GM12878 (cell line): Measurements from ENCODE around the gene DDC. TPM values are rescaled to one million over a fixed set of nuclear protein-coding genes. Genes with fewer than 3 reads are reported as not detected.

ENCODE experiments used
- ATAC-seq: fragments of 200-7000 bp; cut with Tn5 transposase; 3 replicates; pipeline ENCODE4 v1.9.1; 2020; ENCODE audit warnings: mild to moderate bottlenecking, moderate library complexity
- BruUV-seq: library from RNA; stranded (reverse); fragments of 400-500 nt; replicated peaks from 2 replicates; lab custom pipeline; 2021; lab: Mats Ljungman, UMichigan
- CTCF ChIA-PET: fragments of 300-600 bp; sonication (Branson Sonifier 250); formaldehyde crosslinking; extraction: SDS; loops from one replicate; lab custom pipeline; 2021; ENCODE audit warnings: inconsistent platforms; lab: Yijun Ruan, JAX
- POLR2A ChIA-PET: fragments of 350-600 bp; formaldehyde crosslinking; extraction: SDS; loops from one replicate; lab custom pipeline; 2021; ENCODE audit warnings: inconsistent platforms; lab: Charles Lee
- RAD21 ChIA-PET: fragments of 300-600 bp; sonication (Branson Sonifier 250); formaldehyde crosslinking; loops from one replicate; lab custom pipeline; 2023; ENCODE audit warnings: antibody characterized with exemption; ENCODE audit not compliant: unreplicated experiment; lab: Charles Lee
- SMC1A ChIA-PET: fragments of 300-600 bp; sonication (Branson Sonifier 250); formaldehyde crosslinking; loops from one replicate; lab custom pipeline; 2023; ENCODE audit not compliant: unreplicated experiment, uncharacterized antibody; lab: Charles Lee
- DNase-seq: peaks from one replicate; pipeline ENCODE4 v3.0.0-alpha.2; 2011; ENCODE audit warnings: low read depth, low spot score
- FAIRE-seq: peaks from 3 replicates; lab custom pipeline; 2011; peaks lifted over from hg19 to GRCh38; lab: Jason Lieb, UNC
- H2AFZ ChIP-seq: 2 replicates; pipeline ENCODE4 v1.6.0; 2011; ENCODE audit warnings: low read depth, low read length, control low read depth; ENCODE audit not compliant: control insufficient read depth
- H3K27ac ChIP-seq: 2 replicates; pipeline ENCODE4 v1.5.1; 2011; ENCODE audit warnings: control low read depth; ENCODE audit not compliant: control insufficient read depth, insufficient read depth
- H3K27me3 ChIP-seq, 2 experiments: replicated peaks in 1 of 2; 2 replicates each; pipeline versions ENCODE4 v1.6.0 to v1.6.1; 2011; ENCODE audit warnings: low read length in 1 of 2; ENCODE audit not compliant: control insufficient read depth in 2 of 2, insufficient read depth in 2 of 2
- H3K36me3 ChIP-seq, 2 experiments: 2 replicates each; pipeline ENCODE4 v1.5.1; 2011; ENCODE audit warnings: low read length in 1 of 2; ENCODE audit not compliant: control insufficient read depth in 2 of 2, insufficient read depth in 2 of 2
- H3K4me1 ChIP-seq: 2 replicates; pipeline ENCODE4 v1.6.1; 2011; ENCODE audit warnings: mild to moderate bottlenecking, low read length, moderate library complexity, mixed read lengths; ENCODE audit not compliant: control insufficient read depth, insufficient read depth
- H3K4me2 ChIP-seq: 2 replicates; pipeline ENCODE4 v1.6.0; 2011; ENCODE audit warnings: control low read depth; ENCODE audit not compliant: control insufficient read depth, insufficient read depth
- H3K4me3 ChIP-seq: fragments of 200-600 bp; sonication (generic); 2 replicates; pipeline ENCODE4 v1.5.1; 2016
- H3K79me2 ChIP-seq: 2 replicates; pipeline ENCODE4 v1.6.0; 2011; ENCODE audit warnings: low read length; ENCODE audit not compliant: control insufficient read depth, insufficient read depth
- H3K9ac ChIP-seq: 2 replicates; pipeline ENCODE4 v1.8.0; 2011; ENCODE audit warnings: low read length, control low read depth, mixed read lengths; ENCODE audit not compliant: control insufficient read depth, insufficient read depth
- H3K9me3 ChIP-seq: replicated peaks from 3 replicates; pipeline ENCODE4 v1.5.1; 2011; ENCODE audit warnings: mild to moderate bottlenecking, low read length; ENCODE audit not compliant: control insufficient read depth, insufficient read depth
- H4K20me1 ChIP-seq: 2 replicates; pipeline ENCODE4 v1.6.0; 2011; ENCODE audit not compliant: control insufficient read depth, insufficient read depth
- BRCA1 ChIP-seq: IDR thresholded peaks from 2 replicates; pipeline ENCODE4 v1.6.1; 2011; ENCODE audit warnings: low read depth, low read length, improper control_type of control experiment
- HDGF ChIP-seq: fragments of 450-650 bp; IDR thresholded peaks from 2 replicates; pipeline ENCODE4 v1.6.1; 2016; ENCODE audit warnings: antibody characterized with exemption
- JUNB ChIP-seq: IDR thresholded peaks from 2 replicates; pipeline ENCODE4 v1.6.1; 2016; ENCODE audit warnings: antibody characterized with exemption, mild to moderate bottlenecking
- MYC ChIP-seq: IDR thresholded peaks from 2 replicates; pipeline ENCODE4 v1.6.1; 2011; ENCODE audit warnings: mild to moderate bottlenecking, low read length, moderate library complexity, inconsistent platforms; ENCODE audit not compliant: insufficient read depth, insufficient replicate concordance, insufficient read length, severe bottlenecking
- NRF1 ChIP-seq: conservative IDR thresholded peaks from 2 replicates; pipeline ENCODE4 v1.6.1; 2011; ENCODE audit warnings: mild to moderate bottlenecking, low read depth, low read length, improper control_type of control experiment
- RELA ChIP-seq: fragments of 450-650 bp; IDR thresholded peaks from 2 replicates; pipeline ENCODE4 v1.8.0; 2014; ENCODE audit warnings: borderline replicate concordance; ENCODE audit not compliant: partially characterized antibody
- SMAD1 ChIP-seq: fragments of 450-650 bp; IDR thresholded peaks from 2 replicates; pipeline ENCODE4 v1.6.1; 2018; ENCODE audit warnings: mild to moderate bottlenecking, low read depth; ENCODE audit not compliant: partially characterized antibody
- SMAD5 ChIP-seq: IDR thresholded peaks from 2 replicates; pipeline ENCODE4 v1.6.1; 2016; ENCODE audit warnings: antibody characterized with exemption, low read depth
- SREBF1 ChIP-seq: IDR thresholded peaks from 2 replicates; pipeline ENCODE4 v1.6.1; 2012; ENCODE audit warnings: mild to moderate bottlenecking, low read length
- STAT3 ChIP-seq: IDR thresholded peaks from 2 replicates; pipeline ENCODE4 v1.6.1; 2011; ENCODE audit warnings: low read depth, low read length, improper control_type of control experiment
- TAF1 ChIP-seq: IDR thresholded peaks from 2 replicates; pipeline ENCODE4 v1.6.1; 2011; ENCODE audit warnings: mild to moderate bottlenecking, low read depth, low read length, borderline replicate concordance
- TCF3 ChIP-seq: IDR thresholded peaks from 2 replicates; pipeline ENCODE4 v1.6.1; 2012; ENCODE audit warnings: low read depth, mild to moderate bottlenecking, low read length, borderline replicate concordance; ENCODE audit not compliant: insufficient read depth
- ZNF274 ChIP-seq: IDR thresholded peaks from one replicate; pipeline ENCODE4 v1.8.0; 2011; ENCODE audit not compliant: insufficient read length, insufficient read depth
- ZNF384 ChIP-seq: IDR thresholded peaks from 2 replicates; pipeline ENCODE4 v1.6.1; 2012; ENCODE audit warnings: low read depth, mild to moderate bottlenecking, low read length, improper control_type of control experiment, borderline replicate concordance
- ZNF622 ChIP-seq: fragments of 450-650 bp; IDR thresholded peaks from 2 replicates; pipeline ENCODE4 v1.6.1; 2017; ENCODE audit warnings: mild to moderate bottlenecking, inconsistent platforms
- WGBS: methylation state at CpG from one replicate; pipeline ENCODE4 v1.1.6; 2016; ENCODE audit warnings: low lambda C conversion rate; ENCODE audit not compliant: insufficient replicate concordance, insufficient coverage; ENCODE audit errors: missing lambda C conversion rate; 5-methylcytosine and 5-hydroxymethylcytosine counted together
- in situ Hi-C: fragments of 300-500 bp; cut with MboI; formaldehyde crosslinking; loops from 9 replicates; pipeline ENCODE4 v1.14.3; 2018; ENCODE audit warnings: mixed read lengths
- intact Hi-C: fragments of 100-400 bp; cut with micrococcal nuclease; formaldehyde crosslinking; loops from one replicate; pipeline ENCODE4 v1.14.2; 2022; ENCODE audit not compliant: unreplicated experiment
- polyA plus RNA-seq, 11 experiments: library from polyadenylated mRNA; depleted of rRNA in 4 of 11; unstranded in 6 of 11; stranded (reverse) in 5 of 11; fragments of >200 nt; fragmentation: Nextera tagmentation in 4 of 11; fragmentation: Illumina TruSeq in 1 of 11; extraction: Ambion mirVana in 4 of 11; extraction: Trizol in 1 of 11; gene quantifications; 1 replicate in 1 of 11; 2 replicates in 10 of 11; pipeline versions ENCODE4 v1.2.1 to v1.2.3, GENCODE V29; 2011 to 2016; ENCODE audit warnings: inconsistent platforms in 2 of 11, missing spikeins in 2 of 11, low read depth in 1 of 11
- total RNA-seq, 4 experiments: library from RNA; depleted of rRNA in 3 of 4; stranded (reverse); fragments of >200 nt in 3 of 4; fragmentation: Illumina TruSeq in 1 of 4; extraction: Trizol in 1 of 4; gene quantifications; 2 replicates each; pipeline versions ENCODE4 v1.2.1 to v1.2.3, GENCODE V29; 2013 to 2021

The DDC gene
- total and polyA plus RNA-seq, 10 of the 15 experiments (the other 5 are each of a cell fraction or from before 2014, with no cell fraction given), result not detected

DNA sequence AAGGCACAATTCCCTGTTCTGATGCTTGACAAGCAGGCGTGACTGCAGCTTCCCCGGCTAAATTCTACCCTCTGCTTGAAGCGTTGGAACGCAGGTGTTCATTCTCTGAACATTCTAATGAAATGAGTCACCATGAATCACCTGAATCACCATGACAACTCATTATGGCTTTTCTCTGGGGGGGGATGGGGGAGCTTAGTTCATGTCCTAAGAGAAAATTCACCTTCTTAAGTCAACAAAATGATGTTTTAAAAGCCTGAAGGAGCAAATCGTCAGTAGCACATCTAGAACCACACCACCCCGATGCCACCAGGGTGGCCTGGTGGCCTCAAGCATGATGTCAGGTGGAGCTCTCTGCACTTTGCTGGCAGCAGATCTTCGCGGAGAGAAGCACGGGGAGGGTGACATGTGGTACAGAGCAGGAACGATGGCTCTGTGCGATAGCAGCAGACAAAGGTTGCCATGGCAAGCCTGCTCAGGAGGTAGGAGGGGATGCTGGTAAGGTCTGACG, 33.7 kb downstream of the DDC start:
- ChIA-PET RAD21 (no interaction called here), POLR2A (no interaction called here), SMC1A (interaction anchor here (0.5 kb wide), 1 partner anchor 431 kb away, joined by 3 read pairs; no protein-coding TSS in a partner anchor), CTCF (no interaction called here)
- DNase-seq (no peak), ATAC-seq (no peak), FAIRE-seq (no peak)
- Histone ChIP-seq H3K36me3 (no peaks in the 10 kb centered on the region), H3K27ac (no peak overlapping the region), H3K9ac (no peak overlapping the region), H3K9me3 (no peaks in the 10 kb centered on the region), H3K4me1 (no peaks in the 10 kb centered on the region), H3K27me3 (peaks cover 0 to 1% of the 10 kb centered on the region in 2 experiments; a peak in 1 of 4 replicates), H4K20me1 (no peaks in the 10 kb centered on the region), H3K4me2 (no peak overlapping the region), H3K4me3 (no peak overlapping the region), H3K79me2 (no peaks in the 10 kb centered on the region), H2AFZ (no peak overlapping the region)
- TF ChIP-seq MYC (no peak), NRF1 (no peak), JUNB (peak; percentile 31; the same call in 1 of the 2 replicates), RELA (no peak), TCF3 (peak; percentile 52; the same call in 1 of the 2 replicates), ZNF384 (no peak), SREBF1 (no peak), HDGF (no peak)
- 54% methylated on average over 12 of the region's 12 CpGs for WGBS
- no TSS peak for BruUV-seq
- intact Hi-C loops (no loop called here), in situ Hi-C loops (no loop called here)

DNA sequence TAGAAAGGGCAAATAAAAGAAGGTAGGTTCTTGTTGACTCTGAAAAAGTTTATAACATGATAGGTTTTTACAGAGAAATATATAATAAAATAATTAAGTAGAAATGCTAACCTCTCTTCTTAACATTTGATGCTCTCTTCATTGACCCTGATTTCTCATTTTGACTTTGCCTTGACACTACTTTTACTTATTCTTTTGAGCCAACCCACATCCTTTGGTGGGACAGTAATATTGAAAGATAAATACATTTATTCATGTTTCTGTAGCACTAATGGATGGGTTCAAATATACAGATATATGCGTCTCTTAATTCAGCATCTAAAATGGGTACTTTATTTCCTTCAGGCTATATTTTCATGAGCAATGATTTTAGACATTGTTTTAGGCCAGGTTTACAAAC, 34.4 kb downstream of the DDC start:
- SMC1A ChIA-PET, result interaction anchor here (0.5 to 0.6 kb wide), 2 partner anchors 431 to 1966 kb away, joined by 3 read pairs; no protein-coding TSS in a partner anchor
- RAD21 ChIA-PET, result no interaction called here
- H3K9ac ChIP-seq, result no peak overlapping the region
- DNase-seq (no peak), FAIRE-seq (peak; percentile 13), ATAC-seq (no peak)
- in situ Hi-C loops (no loop called here), intact Hi-C loops (no loop called here)
- H3K27ac ChIP-seq, result no peak overlapping the region
- no peak overlapping the region for H3K4me3 ChIP-seq
- H3K27me3 ChIP-seq, result peaks cover 0 to 1% of the 10 kb centered on the region in 2 experiments; a peak in 1 of 4 replicates
- BruUV-seq, result no TSS peak
- POLR2A ChIA-PET, result no interaction called here
- no peak overlapping the region for H2AFZ ChIP-seq
- no peak overlapping the region for H3K4me2 ChIP-seq
- H3K79me2 ChIP-seq, result no peaks in the 10 kb centered on the region
- no peak for TF ChIP-seq ZNF622
- no peak for TF ChIP-seq SMAD1
- no peak for TF ChIP-seq STAT3
- TF ChIP-seq TAF1, result no peak
- TF ChIP-seq BRCA1, result no peak
- TF ChIP-seq SMAD5, result no peak
- TF ChIP-seq ZNF274, result no peak
- no peaks in the 10 kb centered on the region for H4K20me1 ChIP-seq
- CTCF ChIA-PET, result no interaction called here
- no peaks in the 10 kb centered on the region for H3K4me1 ChIP-seq
- H3K9me3 ChIP-seq, result no peaks in the 10 kb centered on the region
- 0% methylated on average over 1 of the region's 1 CpG for WGBS
- H3K36me3 ChIP-seq, result no peaks in the 10 kb centered on the region
